Measurements from ENCODE around the gene TMEM52. TPM values are rescaled to one million over a fixed set of nuclear protein-coding genes. Genes with fewer than 3 reads are reported as not detected.
A peak's percentile ranks its signal among the peaks of the same experiment; 100 is the strongest.

The TMEM52 gene
- total and polyA plus RNA-seq, 2 of the 13 experiments (the other 11 are each of a cell fraction or from before 2014, with no cell fraction given), result 13.2 to 18.7 TPM

- no peak for TF ChIP-seq BCLAF1 (IDR thresholded peaks at IDR 0.05)
- no peak for TF ChIP-seq THYN1 (CRISPR knock-in tag; IDR thresholded peaks at IDR 0.05; ENCODE audit: borderline replicate concordance, low read depth)
- TF ChIP-seq ZNF225 (CRISPR knock-in tag; IDR thresholded peaks at IDR 0.05), result no peak
- peak; percentile 46; the same call in 1 of the 2 replicates for TF ChIP-seq ZFY (CRISPR knock-in tag; IDR thresholded peaks at IDR 0.05)
- no peak for TF ChIP-seq SP5 (CRISPR knock-in tag; IDR thresholded peaks at IDR 0.05; ENCODE audit: borderline replicate concordance, low read depth)
- TF ChIP-seq, protein P1, sequence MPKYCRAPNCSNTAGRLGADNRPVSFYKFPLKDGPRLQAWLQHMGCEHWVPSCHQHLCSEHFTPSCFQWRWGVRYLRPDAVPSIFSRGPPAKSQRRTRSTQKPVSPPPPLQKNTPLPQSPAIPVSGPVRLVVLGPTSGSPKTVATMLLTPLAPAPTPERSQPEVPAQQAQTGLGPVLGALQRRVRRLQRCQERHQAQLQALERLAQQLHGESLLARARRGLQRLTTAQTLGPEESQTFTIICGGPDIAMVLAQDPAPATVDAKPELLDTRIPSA (CRISPR knock-in tag; IDR thresholded peaks at IDR 0.05; ENCODE audit: borderline replicate concordance), result 0 out of 2 replicates have a peak, but pooled peaks have one; percentile 53
- TF ChIP-seq ZNF674 (CRISPR knock-in tag; IDR thresholded peaks at IDR 0.05; ENCODE audit: low read depth), result 0 out of 2 replicates have a peak, but pooled peaks have one; percentile 34
- no peak for TF ChIP-seq ZNF292 (CRISPR knock-in tag; IDR thresholded peaks at IDR 0.05; ENCODE audit: borderline replicate concordance, low read depth)
- 0 out of 2 replicates have a peak, but pooled peaks have one; percentile 26 for TF ChIP-seq ZNF329 (CRISPR knock-in tag; IDR thresholded peaks at IDR 0.05; ENCODE audit: low read depth)
- TF ChIP-seq ZFP91 (CRISPR knock-in tag; IDR thresholded peaks at IDR 0.05; ENCODE audit: borderline replicate concordance), result peak; percentile 1; the same call in 1 of the 2 replicates
- no peak for TF ChIP-seq ZNF562 (CRISPR knock-in tag; IDR thresholded peaks at IDR 0.05; ENCODE audit: borderline replicate concordance)
- no peak for TF ChIP-seq ZNF318 (CRISPR knock-in tag; IDR thresholded peaks at IDR 0.05)
- TF ChIP-seq HOXA9 (CRISPR knock-in tag; IDR thresholded peaks at IDR 0.05; ENCODE audit: borderline replicate concordance), result 0 out of 2 replicates have a peak, but pooled peaks have one; percentile 39
Observed at GRCh38 chr1:1917995-1918900, 831 bp downstream of the TMEM52 start (continued).
